GM10847 (cell line): ENCODE measurements around the gene OSBPL7.
A peak's percentile ranks its signal among the peaks of the same experiment; 100 is the strongest.

Experiments used
- POLR2A ChIP-seq: IDR thresholded peaks from 2 replicates; pipeline ENCODE4 v1.6.1; 2011; ENCODE audit not compliant: insufficient read length; ENCODE audit errors: extremely low read depth

OSBPL7 gene

GRCh38 chr17:47821424-47822391 is at the start of gene OSBPL7:
TSS of gene OSBPL7 (minus strand) at chr17:47821794. CDS start at chr17:47820278, 1,516 bp downstream.
- TF ChIP-seq POLR2A, result peak; percentile 62

GRCh38 chr17:47871048-47871447 is 49.5 kb upstream of the OSBPL7 start:
- TF ChIP-seq POLR2A, result no peak

GRCh38 chr17:47870056-47870455 is 48.5 kb upstream of the OSBPL7 start:
- no peak for TF ChIP-seq POLR2A

GRCh38 chr17:47869114-47869513 is 47.5 kb upstream of the OSBPL7 start:
- TF ChIP-seq POLR2A, result no peak

GRCh38 chr17:47867813-47868533 is 46.4 kb upstream of the OSBPL7 start:
- no peak for TF ChIP-seq POLR2A

- no peak for TF ChIP-seq POLR2A
Measured at GRCh38 chr17:47866941-47867340, 45.3 kb upstream of the OSBPL7 start.

DNA sequence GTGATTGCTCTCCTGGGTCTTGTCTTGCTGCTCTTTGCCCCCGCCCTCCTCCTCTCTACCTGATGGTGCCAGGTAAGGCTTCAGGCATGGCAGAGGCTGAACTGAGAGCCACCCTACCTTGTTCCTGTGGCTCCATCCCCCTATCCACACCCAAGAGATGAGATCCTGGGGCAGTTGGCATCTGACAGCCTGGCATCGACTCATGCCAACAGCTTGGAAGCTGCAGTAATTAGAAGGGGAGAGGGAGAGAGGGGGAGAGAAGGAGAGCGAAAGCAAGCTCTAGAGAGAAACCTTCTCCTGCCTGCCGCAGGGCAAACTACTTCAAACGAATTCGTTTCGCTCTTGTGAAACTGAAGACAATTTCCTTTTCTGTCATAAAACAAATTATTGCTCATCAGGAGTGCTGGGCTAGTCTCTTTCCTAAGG is 43.2 kb upstream of the OSBPL7 start:
- TF ChIP-seq POLR2A, result no peak

DNA sequence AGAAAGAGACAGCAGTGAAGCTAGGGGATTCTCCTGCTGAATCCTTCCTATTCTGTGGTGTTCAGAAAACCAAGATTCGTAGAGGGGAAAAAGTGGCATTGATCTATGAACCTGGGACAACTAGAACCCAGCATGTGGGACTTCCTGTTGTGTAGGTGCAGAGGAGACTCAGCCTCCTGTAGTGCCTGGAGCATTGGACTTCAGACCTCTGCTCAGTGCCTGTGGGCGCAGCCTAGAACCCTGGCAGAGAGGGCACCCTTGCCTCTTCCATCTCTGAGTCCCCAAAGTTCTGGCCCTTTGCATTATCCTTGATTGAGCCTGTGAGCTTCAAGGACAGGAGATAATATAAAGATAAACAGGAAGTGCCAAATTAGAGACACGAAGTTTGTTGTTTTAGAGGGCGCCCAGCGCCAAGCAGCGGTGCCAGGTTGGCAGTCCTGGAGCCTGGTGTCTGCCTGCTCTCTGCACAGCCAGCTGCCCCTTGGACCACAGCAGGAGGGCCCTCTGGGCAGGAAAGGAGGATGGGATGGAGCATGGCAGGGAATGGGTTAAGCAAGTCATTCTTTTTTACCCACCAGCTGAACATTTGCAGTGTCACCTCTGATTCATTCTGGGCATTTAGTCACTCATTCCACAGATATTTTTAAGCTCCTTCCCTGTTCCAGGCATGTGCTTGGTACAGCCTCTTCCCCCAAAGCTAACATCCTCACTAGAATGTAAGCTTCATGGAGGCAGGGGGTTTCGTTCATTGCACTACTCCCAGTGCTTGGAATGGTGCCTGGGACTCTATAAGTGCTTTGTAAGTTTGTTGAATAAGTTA is 41.2 kb upstream of the OSBPL7 start:
- no peak for TF ChIP-seq POLR2A

GRCh38 chr17:47860386-47860785 is 38.8 kb upstream of the OSBPL7 start:
- no peak for TF ChIP-seq POLR2A

- TF ChIP-seq POLR2A, result no peak
Measured at GRCh38 chr17:47857551-47858455, 36.2 kb upstream of the OSBPL7 start.

- TF ChIP-seq POLR2A, result no peak
Measured at GRCh38 chr17:47856830-47857229, 35.2 kb upstream of the OSBPL7 start.

- TF ChIP-seq POLR2A, result no peak
Measured at GRCh38 chr17:47855737-47856136, 34.1 kb upstream of the OSBPL7 start.

DNA sequence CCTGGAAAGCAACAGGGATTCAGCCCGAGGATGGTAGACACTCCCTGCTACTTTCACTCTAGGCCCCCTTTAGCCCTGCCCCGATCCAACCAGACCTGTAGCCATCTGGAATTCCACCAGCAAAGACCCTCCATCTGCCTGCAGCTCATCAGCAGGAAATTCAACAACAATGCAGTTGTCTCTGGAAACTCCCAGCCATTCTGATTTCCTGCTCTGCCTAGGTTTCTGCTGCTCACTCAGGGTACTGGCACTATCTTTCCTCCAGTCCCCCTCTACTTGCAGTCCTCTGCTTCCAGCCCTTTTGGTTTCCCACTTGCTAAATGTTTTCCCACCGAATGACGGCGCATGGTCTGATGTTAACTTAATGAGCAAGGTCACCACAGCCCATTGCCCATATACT is 32.0 kb upstream of the OSBPL7 start:
- no peak for TF ChIP-seq POLR2A
